ACC112 (cell line): ENCODE results near the gene SLC28A1.
"Not testable (repeated sequence)": the region's sequence is repeated elsewhere in the genome, so short reads cannot be mapped to it uniquely, and the experiment has no call there.

Experiments
- H2AFZ ChIP-seq: fragments of 200-600 bp; sonication (generic); one replicate; pipeline ENCODE4 v1.6.0; 2017; ENCODE audit warnings: antibody characterized with exemption, low read length; ENCODE audit not compliant: unreplicated experiment
- H3K27ac ChIP-seq: fragments of 200-600 bp; sonication (generic); 2 replicates; pipeline ENCODE4 v1.5.1; 2014; ENCODE audit warnings: low read depth, mild to moderate bottlenecking, antibody characterized with exemption, low read length, moderate library complexity
- H3K27me3 ChIP-seq: fragments of 200-600 bp; sonication (generic); 2 replicates; pipeline ENCODE4 v1.6.1; 2014; ENCODE audit warnings: mild to moderate bottlenecking, antibody characterized with exemption, low read length, moderate library complexity, mixed read lengths; ENCODE audit not compliant: insufficient read depth
- H3K36me3 ChIP-seq: fragments of 200-600 bp; sonication (generic); 2 replicates; pipeline ENCODE4 v1.6.1; 2016; ENCODE audit warnings: mild to moderate bottlenecking, antibody characterized with exemption, low read length, moderate library complexity, mixed read lengths; ENCODE audit not compliant: insufficient read depth
- H3K4me1 ChIP-seq: fragments of 200-600 bp; sonication (generic); one replicate; pipeline ENCODE4 v1.6.1; 2016; ENCODE audit warnings: low read length, mixed read lengths; ENCODE audit not compliant: insufficient read depth, unreplicated experiment, control insufficient read depth
- H3K4me3 ChIP-seq: fragments of 200-600 bp; sonication (generic); 2 replicates; pipeline ENCODE4 v1.5.1; 2014; ENCODE audit warnings: mild to moderate bottlenecking, low read depth, low read length
- H3K79me2 ChIP-seq: fragments of 200-600 bp; sonication (generic); one replicate; pipeline ENCODE4 v1.6.0; 2016; ENCODE audit warnings: low read length; ENCODE audit not compliant: control insufficient read depth, unreplicated experiment, insufficient read depth

SLC28A1 gene, protein sequence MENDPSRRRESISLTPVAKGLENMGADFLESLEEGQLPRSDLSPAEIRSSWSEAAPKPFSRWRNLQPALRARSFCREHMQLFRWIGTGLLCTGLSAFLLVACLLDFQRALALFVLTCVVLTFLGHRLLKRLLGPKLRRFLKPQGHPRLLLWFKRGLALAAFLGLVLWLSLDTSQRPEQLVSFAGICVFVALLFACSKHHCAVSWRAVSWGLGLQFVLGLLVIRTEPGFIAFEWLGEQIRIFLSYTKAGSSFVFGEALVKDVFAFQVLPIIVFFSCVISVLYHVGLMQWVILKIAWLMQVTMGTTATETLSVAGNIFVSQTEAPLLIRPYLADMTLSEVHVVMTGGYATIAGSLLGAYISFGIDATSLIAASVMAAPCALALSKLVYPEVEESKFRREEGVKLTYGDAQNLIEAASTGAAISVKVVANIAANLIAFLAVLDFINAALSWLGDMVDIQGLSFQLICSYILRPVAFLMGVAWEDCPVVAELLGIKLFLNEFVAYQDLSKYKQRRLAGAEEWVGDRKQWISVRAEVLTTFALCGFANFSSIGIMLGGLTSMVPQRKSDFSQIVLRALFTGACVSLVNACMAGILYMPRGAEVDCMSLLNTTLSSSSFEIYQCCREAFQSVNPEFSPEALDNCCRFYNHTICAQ

DNA sequence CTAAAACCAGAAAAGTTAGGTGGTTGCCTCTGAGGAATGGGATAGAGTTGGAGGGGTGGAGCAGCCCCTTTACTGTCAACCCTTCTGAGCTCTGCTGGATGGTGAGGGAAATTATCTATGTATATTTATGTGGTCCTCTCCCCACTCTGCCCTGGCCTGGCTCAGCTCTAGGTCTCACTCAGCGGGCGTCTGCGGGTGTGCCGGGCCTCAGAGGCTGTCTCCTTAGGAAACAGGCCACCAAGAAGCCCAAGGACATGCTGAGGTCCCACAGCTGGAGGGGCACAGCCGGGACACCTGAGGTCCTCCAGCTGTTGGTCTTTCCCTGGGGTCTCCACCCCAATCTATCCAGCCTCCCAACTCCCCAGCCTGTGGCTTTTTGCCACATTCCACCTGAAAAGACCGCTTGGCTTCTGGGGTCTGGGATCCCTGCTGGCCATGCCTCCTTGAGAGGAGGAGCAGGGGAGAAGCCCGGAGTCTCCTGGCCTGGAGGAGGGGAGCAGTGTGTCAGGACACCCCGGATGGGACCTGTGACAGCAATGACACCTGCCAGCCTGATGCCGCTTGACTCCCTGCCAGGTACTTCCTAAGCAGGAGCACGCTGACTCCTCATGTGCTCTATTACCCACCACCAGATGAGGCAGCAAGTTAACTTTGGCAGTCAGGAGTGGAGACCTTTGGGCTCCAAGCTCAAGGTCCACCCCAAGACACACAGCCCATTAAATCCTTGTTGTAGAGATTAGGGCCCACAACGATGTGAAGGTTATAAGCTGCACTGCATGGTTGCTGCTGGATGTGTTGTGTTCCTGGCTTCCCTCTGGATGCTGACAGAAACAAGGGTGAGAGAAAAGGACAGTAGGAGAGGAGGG, at the start of gene SLC28A1:
Gene SLC28A1, plus strand, starts transcription at position 747 of the 866 bp plus-strand sequence. CDS start 3,099 bp downstream, outside the sequence.
- Histone ChIP-seq H3K4me3 (no peak within 1 kb of the TSS), H3K79me2 (no peaks in the 10 kb centered on the region), H3K4me1 (no peaks in the 10 kb centered on the region), H2AFZ (no peak within 1 kb of the TSS), H3K27me3 (no peaks in the 10 kb centered on the region), H3K27ac (no peak within 1 kb of the TSS), H3K36me3 (no peaks in the 10 kb centered on the region)

DNA sequence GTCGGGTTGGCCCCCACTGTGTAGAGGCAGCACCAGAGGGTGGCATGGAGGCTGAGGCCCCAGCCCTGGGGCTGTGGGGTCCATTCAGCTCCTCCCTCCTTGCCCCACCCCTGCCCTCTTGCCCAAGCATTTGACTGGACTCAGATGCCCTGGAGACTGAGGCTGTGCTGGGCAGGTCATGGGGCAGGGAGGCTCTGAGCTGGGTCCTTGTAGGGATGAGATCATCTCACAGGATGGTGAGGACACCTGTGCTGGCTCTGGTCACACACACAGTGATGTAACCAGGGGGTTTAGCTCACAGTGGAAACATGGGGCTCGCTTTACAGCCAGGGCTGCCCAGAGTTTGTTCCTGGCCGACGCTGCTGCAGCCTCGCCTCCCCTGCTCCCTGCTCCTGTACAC, 49.5 kb upstream of the SLC28A1 start:
- Histone ChIP-seq H2AFZ (no peak overlapping the region), H3K79me2 (no peaks in the 10 kb centered on the region), H3K27me3 (peaks cover 4% of the 10 kb centered on the region; the same call in 1 of the 2 replicates), H3K4me1 (peaks cover 7% of the 10 kb centered on the region), H3K4me3 (no peak overlapping the region), H3K27ac (no peak overlapping the region), H3K36me3 (no peaks in the 10 kb centered on the region)

DNA sequence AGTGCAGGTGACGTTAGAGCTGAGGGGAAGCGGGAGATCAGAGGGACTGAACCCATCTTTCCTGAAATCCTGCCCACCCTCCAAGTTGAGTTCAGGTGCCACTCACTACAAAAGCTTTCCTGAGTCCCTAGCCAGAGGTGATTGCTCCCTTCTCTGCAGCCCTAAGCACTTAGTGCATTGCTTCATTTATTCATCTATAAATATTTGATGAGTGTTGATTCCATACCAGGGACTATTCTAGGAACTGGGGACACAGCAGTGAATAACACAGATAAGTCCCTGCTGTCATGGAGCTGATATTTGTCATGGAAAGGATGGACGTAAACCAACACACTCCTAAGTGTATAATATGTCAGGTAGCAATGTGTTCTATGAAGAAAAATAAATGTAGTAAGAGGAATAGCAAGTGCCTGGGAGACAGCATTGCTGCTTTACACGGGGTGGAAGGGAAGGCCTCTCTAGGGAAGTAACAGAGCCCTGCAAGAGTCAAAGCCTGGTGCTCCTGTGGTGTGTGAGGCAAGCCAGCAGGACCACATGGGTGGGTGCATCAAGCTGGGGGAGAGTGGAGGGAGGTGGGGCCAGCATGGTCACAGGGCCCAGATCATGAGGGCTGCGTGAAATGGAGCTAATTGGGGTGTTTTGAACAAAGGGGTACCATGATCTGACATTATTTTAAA, 48.7 kb upstream of the SLC28A1 start:
- H3K27me3 ChIP-seq = peaks cover 4% of the 10 kb centered on the region; the same call in 1 of the 2 replicates
- no peak overlapping the region for H3K27ac ChIP-seq
- H3K4me1 ChIP-seq = peaks cover 15% of the 10 kb centered on the region
- no peaks in the 10 kb centered on the region for H3K79me2 ChIP-seq
- no peak overlapping the region for H3K4me3 ChIP-seq
- no peak overlapping the region for H2AFZ ChIP-seq
- H3K36me3 ChIP-seq = no peaks in the 10 kb centered on the region

DNA sequence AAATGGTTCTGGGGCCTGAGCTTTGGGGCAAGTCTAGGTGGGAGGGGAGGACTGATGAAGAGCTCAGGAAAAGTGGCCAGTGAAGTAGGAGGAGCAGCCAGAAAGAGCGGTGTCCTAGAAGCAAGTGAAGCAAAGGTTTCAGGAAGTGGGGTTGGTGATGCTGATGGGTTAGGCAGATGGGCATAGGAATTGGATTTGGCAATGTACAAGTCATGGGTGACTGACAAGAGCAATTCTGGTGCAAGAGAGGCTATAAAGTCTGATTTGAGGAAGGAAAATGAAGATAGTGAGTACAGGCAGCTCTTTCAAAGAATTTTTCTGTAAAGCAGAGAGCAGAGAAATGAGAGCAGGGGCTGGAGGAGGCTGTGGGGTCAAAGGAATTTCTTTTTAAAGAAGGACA, 47.6 kb upstream of the SLC28A1 start:
- Histone ChIP-seq H3K4me3 (no peak overlapping the region), H3K4me1 (peaks cover 16% of the 10 kb centered on the region), H2AFZ (no peak overlapping the region), H3K79me2 (no peaks in the 10 kb centered on the region), H3K27ac (no peak overlapping the region), H3K27me3 (peaks cover 4% of the 10 kb centered on the region; the same call in 1 of the 2 replicates), H3K36me3 (no peaks in the 10 kb centered on the region)

DNA sequence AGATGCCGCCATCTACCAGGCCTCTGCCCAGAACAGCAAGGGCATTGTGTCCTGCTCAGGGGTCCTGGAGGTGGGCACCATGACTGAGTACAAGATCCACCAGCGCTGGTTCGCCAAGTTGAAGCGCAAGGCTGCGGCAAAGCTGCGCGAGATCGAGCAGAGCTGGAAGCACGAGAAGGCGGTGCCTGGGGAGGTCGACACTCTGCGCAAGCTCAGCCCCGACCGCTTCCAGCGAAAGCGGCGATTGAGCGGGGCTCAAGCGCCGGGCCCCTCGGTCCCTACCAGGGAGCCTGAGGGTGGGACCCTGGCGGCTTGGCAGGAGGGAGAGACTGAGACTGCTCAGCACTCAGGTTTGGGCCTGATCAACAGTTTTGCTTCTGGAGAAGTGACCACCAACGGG, 44.7 kb upstream of the SLC28A1 start:
- Histone ChIP-seq H2AFZ (no peak overlapping the region), H3K27ac (no peak overlapping the region), H3K27me3 (no peaks in the 10 kb centered on the region), H3K4me3 (no peak overlapping the region), H3K36me3 (no peaks in the 10 kb centered on the region), H3K79me2 (no peaks in the 10 kb centered on the region), H3K4me1 (peaks cover 9% of the 10 kb centered on the region)

DNA sequence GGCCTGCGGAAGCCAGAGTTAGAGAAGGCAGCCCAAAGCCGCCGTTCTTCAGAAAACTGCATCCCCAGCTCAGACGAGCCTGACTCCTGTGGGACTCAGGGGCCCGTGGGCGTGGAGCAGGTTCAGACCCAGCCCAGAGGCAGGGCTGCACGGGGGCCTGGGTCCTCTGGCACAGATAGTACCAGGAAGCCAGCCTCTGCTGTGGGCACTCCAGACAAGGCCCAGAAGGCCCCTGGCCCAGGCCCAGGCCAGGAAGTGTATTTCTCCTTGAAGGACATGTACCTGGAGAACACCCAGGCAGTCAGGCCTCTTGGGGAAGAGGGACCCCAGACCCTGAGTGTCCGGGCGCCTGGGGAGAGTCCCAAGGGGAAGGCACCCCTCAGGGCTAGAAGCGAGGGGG, 44.2 kb upstream of the SLC28A1 start:
- Histone ChIP-seq H3K79me2 (no peaks in the 10 kb centered on the region), H3K4me3 (no peak overlapping the region), H3K36me3 (no peaks in the 10 kb centered on the region), H3K27ac (no peak overlapping the region), H3K27me3 (no peaks in the 10 kb centered on the region), H3K4me1 (peaks cover 9% of the 10 kb centered on the region), H2AFZ (no peak overlapping the region)

DNA sequence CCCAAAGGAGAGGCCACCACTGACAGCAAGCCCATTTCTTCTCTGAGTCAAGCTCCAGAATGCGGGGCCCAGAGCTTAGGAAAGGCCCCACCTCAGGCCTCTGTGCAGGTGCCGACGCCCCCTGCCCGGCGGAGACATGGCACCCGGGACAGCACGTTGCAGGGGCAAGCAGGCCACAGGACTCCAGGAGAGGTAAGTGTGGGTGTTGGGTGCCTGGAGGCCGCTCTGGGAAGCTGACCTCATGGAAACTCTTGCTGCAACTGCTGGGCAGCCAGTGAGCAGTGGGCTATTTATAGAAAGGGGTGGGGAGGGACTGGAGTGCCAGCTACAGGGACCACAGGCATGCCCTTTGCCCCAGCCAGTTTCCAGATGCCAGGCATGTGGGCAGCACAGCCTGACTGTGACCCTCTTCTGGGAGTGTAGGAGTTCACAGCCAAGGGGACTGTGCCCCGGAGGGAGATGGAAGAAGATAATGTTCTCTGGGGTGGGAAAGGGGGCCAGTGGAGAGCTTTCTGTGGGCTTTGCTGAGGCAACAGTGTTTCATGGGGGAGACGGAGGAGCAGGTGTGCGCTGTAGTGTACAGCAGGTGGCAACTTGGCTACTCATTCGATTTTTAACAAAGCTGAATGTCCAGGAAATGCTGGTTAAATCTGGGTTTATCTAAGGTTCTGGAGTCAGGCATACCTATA, 43.6 kb upstream of the SLC28A1 start:
- H3K79me2 ChIP-seq = no peaks in the 10 kb centered on the region
- H3K4me3 ChIP-seq = no peak overlapping the region
- no peak overlapping the region for H2AFZ ChIP-seq
- peaks cover 9% of the 10 kb centered on the region for H3K4me1 ChIP-seq
- H3K27ac ChIP-seq = no peak overlapping the region
- H3K36me3 ChIP-seq = no peaks in the 10 kb centered on the region
- H3K27me3 ChIP-seq = no peaks in the 10 kb centered on the region

DNA sequence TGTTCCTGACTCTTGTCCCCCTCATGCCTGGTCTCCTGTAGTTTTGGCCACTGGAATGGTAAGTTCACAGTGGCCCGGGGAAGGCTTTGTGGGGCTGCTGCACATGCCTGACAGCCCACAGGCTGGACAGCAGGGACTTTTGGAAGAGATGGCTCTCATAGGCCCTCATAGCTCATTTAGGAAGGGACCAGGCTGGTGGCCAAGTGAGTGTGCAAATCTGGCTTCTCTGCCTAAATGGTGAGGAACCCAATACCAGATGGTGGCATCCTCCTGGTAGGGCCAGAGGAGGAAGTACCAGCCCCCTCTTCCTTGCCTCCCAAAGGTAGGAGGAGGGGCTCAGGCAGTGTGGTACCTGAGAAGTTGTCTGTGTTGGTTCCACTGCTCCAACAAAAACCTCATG, 41.7 kb upstream of the SLC28A1 start:
- H3K79me2 ChIP-seq = no peaks in the 10 kb centered on the region
- no peak overlapping the region for H3K27ac ChIP-seq
- no peak overlapping the region for H2AFZ ChIP-seq
- peaks cover 9% of the 10 kb centered on the region for H3K4me1 ChIP-seq
- H3K36me3 ChIP-seq = no peaks in the 10 kb centered on the region
- no peak overlapping the region for H3K4me3 ChIP-seq
- no peaks in the 10 kb centered on the region for H3K27me3 ChIP-seq

DNA sequence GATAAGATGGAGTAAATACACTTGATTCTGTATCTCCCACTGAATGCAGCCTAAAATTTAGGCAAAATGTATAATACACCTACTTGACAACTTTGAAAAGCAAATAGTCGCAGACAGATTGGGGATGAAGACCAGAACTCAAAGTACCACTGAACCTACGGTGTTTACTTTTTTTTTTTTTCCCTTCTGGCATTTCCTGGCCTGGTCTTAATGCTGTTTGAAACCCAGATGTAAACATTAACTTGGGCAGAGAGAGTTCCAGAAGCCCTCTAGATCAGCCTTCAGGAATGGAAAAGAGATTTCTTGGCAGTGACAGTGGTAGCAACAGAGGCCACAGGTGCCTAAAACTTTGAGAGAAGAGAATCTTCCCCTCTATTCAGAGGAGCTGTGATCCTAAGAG, 39.5 kb upstream of the SLC28A1 start:
- H3K4me1 ChIP-seq = peaks cover 9% of the 10 kb centered on the region
- no peak overlapping the region for H3K4me3 ChIP-seq
- H2AFZ ChIP-seq = no peak overlapping the region
- H3K27ac ChIP-seq = no peak overlapping the region
- no peaks in the 10 kb centered on the region for H3K79me2 ChIP-seq
- H3K27me3 ChIP-seq = no peaks in the 10 kb centered on the region
- no peaks in the 10 kb centered on the region for H3K36me3 ChIP-seq

DNA sequence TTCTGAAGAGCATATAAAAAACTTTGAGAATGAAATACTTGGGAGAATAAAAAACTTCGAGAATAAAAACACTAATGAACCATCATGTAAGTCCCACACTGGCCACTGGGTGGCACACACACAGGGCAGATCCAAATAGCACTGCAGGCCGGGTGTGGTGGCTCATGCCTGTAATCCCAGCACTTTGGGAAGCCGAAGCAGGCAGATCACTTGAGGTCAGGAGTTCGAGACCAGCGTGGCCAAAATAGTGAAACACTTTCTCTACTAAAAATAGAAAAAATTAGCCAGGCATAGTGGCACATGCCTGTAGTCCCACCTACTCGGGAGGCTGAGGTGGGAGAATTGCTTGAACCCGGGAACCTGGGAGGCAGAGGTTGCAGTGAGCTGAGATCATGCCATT, 38.8 kb upstream of the SLC28A1 start:
- not testable (repeated sequence) for H3K4me1 ChIP-seq, H3K27me3 ChIP-seq, H3K36me3 ChIP-seq, H3K27ac ChIP-seq, H2AFZ ChIP-seq, H3K79me2 ChIP-seq, H3K4me3 ChIP-seq
